ENCODE data around the gene CDK10. TPM values are rescaled to one million over a fixed set of nuclear protein-coding genes. Genes with fewer than 3 reads are reported as not detected.

CDK10 gene
- total RNA-seq, 1 experiment from 2014 or later: 106 TPM

GRCh38 chr16:89655062-89655643, 31.3 kb upstream of the CDK10 start:
- Mint-ChIP-seq H3K27ac (ENCODE audit: unreplicated experiment) (no peak overlapping the region), H3K4me3 (ENCODE audit: low read depth, unreplicated experiment) (no peak overlapping the region), H3K9me3 (ENCODE audit: low read depth, unreplicated experiment) (no peaks in the 10 kb centered on the region), H3K36me3 (ENCODE audit: insufficient read depth, unreplicated experiment) (peaks cover 79% of the 10 kb centered on the region), H3K27me3 (ENCODE audit: unreplicated experiment) (no peaks in the 10 kb centered on the region), H3K4me1 (ENCODE audit: low read depth, unreplicated experiment) (peaks cover 20% of the 10 kb centered on the region)
- no peak for TF ChIP-seq CTCF (IDR thresholded peaks at IDR 0.05; ENCODE audit: unreplicated experiment)
- CTCF ChIA-PET: interaction anchor here (0.6 to 0.7 kb wide), 3 partner anchors 10 to 1167 kb away, joined by 3 to 12 read pairs (median 4); no protein-coding TSS in a partner anchor
- intact Hi-C loops (cut with micrococcal nuclease; ENCODE audit: unreplicated experiment): no loop called here
- no peak for DNase-seq
- BruUV-seq (replicated peaks): no TSS peak

- Mint-ChIP-seq H3K27me3 (ENCODE audit: unreplicated experiment) (no peaks in the 10 kb centered on the region), H3K36me3 (ENCODE audit: insufficient read depth, unreplicated experiment) (peaks cover 79% of the 10 kb centered on the region), H3K4me3 (ENCODE audit: low read depth, unreplicated experiment) (peak overlapping the region; percentile 98), H3K27ac (ENCODE audit: unreplicated experiment) (peak overlapping the region; percentile 18), H3K9me3 (ENCODE audit: low read depth, unreplicated experiment) (no peaks in the 10 kb centered on the region), H3K4me1 (ENCODE audit: low read depth, unreplicated experiment) (peaks cover 20% of the 10 kb centered on the region)
- CTCF ChIA-PET: interaction anchor here (0.6 kb wide), 1 partner anchor 159 kb away, joined by 9 read pairs; no protein-coding TSS in a partner anchor
- TF ChIP-seq CTCF (IDR thresholded peaks at IDR 0.05; ENCODE audit: unreplicated experiment): no peak
- no peak for DNase-seq
- TSS peak; percentile 55 for BruUV-seq (replicated peaks)
- intact Hi-C loops (cut with micrococcal nuclease; ENCODE audit: unreplicated experiment): no loop called here
These were observed 29.9 kb upstream of the CDK10 start for GRCh38 chr16:89656435-89657121.

GRCh38 chr16:89657442-89658220, 28.9 kb upstream of the CDK10 start, which contains the start of the genes CHMP1A and SPATA33:
Gene CHMP1A (minus strand): TSS chr16:89657708. CDS start chr16:89657588, 120 bp downstream.
Gene SPATA33 (plus strand): TSS chr16:89657836. CDS start chr16:89657912, 76 bp downstream.
- peak; percentile 98 for DNase-seq
- peak within 1 kb of the TSS; percentile 88 for H3K27ac Mint-ChIP-seq (ENCODE audit: unreplicated experiment)
- H3K4me1 Mint-ChIP-seq (ENCODE audit: low read depth, unreplicated experiment): peaks cover 20% of the 10 kb centered on the region
- intact Hi-C loops (cut with micrococcal nuclease; ENCODE audit: unreplicated experiment): no loop called here
- H3K9me3 Mint-ChIP-seq (ENCODE audit: low read depth, unreplicated experiment): no peaks in the 10 kb centered on the region
- no TSS peak for BruUV-seq (replicated peaks)
- H3K4me3 Mint-ChIP-seq (ENCODE audit: low read depth, unreplicated experiment): peak within 1 kb of the TSS; percentile 98
- TF ChIP-seq CTCF (IDR thresholded peaks at IDR 0.05; ENCODE audit: unreplicated experiment): no peak
- CTCF ChIA-PET: interaction anchor here (1.1 kb wide), 1 partner anchor 29 kb away, joined by 4 read pairs; the partner anchor contains the start of gene CDK10
- H3K27me3 Mint-ChIP-seq (ENCODE audit: unreplicated experiment): no peaks in the 10 kb centered on the region
- H3K36me3 Mint-ChIP-seq (ENCODE audit: insufficient read depth, unreplicated experiment): peaks cover 83% of the 10 kb centered on the region

GRCh38 chr16:89658221-89658879, 28.1 kb upstream of the CDK10 start:
- DNase-seq: peak; percentile 34
- Mint-ChIP-seq H3K4me1 (ENCODE audit: low read depth, unreplicated experiment) (peaks cover 20% of the 10 kb centered on the region), H3K4me3 (ENCODE audit: low read depth, unreplicated experiment) (peak overlapping the region; percentile 98), H3K36me3 (ENCODE audit: insufficient read depth, unreplicated experiment) (peaks cover 82% of the 10 kb centered on the region), H3K9me3 (ENCODE audit: low read depth, unreplicated experiment) (no peaks in the 10 kb centered on the region), H3K27me3 (ENCODE audit: unreplicated experiment) (no peaks in the 10 kb centered on the region), H3K27ac (ENCODE audit: unreplicated experiment) (peak overlapping the region; percentile 88)
- BruUV-seq (replicated peaks): no TSS peak
- intact Hi-C loops (cut with micrococcal nuclease; ENCODE audit: unreplicated experiment): no loop called here
- CTCF ChIA-PET: interaction anchor here (0.6 to 1.7 kb wide), 3 partner anchors 19 to 42 kb away, joined by 4 to 6 read pairs (median 4); partner anchors contain the start of gene CDK10
- no peak for TF ChIP-seq CTCF (IDR thresholded peaks at IDR 0.05; ENCODE audit: unreplicated experiment)

Data from Calu3 (cell line).